ENCODE results near the gene TUBGCP2.

Gene TUBGCP2

DNA sequence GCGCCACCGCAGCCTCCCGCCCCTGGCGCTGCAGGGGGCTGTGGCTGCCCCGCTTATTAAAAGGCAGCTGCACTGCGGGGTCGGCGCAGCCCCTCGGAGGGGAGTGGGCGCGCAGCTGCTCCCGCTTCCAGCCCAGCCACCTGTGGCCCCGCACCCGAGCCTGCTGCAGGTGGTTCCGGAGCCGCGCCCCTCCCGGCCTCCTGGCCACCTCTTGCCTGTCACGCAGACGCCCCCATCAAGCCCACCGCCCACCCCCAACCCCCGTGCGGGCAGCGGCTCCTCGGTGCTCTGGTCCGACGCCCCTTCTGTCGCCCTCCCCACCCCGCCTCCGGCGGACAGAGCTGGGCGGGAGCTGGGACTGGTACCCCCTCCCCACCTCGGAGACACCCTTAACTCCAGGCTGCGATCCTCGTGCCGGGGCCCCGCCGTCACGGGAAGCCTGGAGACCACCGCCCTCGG lies 27.5 kb upstream of the TUBGCP2 start:
- TF ChIP-seq, protein P1, sequence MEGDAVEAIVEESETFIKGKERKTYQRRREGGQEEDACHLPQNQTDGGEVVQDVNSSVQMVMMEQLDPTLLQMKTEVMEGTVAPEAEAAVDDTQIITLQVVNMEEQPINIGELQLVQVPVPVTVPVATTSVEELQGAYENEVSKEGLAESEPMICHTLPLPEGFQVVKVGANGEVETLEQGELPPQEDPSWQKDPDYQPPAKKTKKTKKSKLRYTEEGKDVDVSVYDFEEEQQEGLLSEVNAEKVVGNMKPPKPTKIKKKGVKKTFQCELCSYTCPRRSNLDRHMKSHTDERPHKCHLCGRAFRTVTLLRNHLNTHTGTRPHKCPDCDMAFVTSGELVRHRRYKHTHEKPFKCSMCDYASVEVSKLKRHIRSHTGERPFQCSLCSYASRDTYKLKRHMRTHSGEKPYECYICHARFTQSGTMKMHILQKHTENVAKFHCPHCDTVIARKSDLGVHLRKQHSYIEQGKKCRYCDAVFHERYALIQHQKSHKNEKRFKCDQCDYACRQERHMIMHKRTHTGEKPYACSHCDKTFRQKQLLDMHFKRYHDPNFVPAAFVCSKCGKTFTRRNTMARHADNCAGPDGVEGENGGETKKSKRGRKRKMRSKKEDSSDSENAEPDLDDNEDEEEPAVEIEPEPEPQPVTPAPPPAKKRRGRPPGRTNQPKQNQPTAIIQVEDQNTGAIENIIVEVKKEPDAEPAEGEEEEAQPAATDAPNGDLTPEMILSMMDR (IDR thresholded peaks at IDR 0.05; ENCODE audit: borderline replicate concordance, control extremely low read depth, extremely low read depth, insufficient read depth, missing control alignments): no peak
- no peak for DNase-seq (ENCODE audit: low spot score)
- in situ Hi-C loops (cut with MboI; ENCODE audit: low sequenced_read_pairs, unreplicated experiment): no loop called here

DNA sequence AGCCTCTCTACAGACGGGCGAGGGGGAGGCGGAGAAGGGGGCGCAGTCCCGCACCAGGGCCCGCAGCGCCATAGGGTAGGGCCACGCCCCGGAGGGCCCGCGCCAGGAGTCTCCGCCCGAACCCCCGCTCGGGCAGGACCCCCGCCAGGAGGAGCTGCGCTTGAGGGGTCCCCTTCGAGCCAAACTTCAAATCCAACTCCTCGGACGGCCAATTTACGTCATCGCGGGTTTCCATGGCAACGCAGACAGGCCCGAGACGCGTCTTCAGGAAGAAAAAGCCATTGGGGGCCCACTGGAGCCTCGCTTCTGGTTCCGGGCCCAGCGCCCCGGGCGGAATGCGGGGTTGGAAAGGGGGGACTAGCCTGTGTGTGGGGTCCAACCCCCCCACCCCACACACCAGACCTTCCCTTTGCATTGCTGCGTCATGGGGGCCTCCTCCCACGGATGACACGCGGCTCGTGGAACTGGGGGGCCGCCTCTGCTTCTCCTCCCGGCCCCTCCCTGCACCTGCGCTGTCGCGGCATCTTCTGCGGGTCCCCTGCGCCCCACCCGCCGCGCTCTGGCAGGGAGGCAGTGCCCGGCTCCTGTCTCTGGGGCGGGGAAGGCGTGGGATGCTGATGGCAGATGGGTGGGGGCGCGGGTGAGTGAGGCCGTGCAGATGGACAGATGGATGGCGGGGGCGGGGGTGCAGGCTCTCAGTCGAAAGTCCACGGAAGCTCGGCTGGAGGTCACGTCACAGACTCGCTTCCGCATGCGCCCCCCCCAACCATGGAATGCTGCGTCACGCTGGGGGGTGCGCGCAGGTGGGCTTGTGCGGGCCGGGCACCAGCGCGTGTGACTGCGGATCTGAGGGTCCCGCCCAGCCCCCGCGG lies 26.8 kb upstream of the TUBGCP2 start:
- TF ChIP-seq, protein P1 (IDR thresholded peaks at IDR 0.05; ENCODE audit: borderline replicate concordance, control extremely low read depth, extremely low read depth, insufficient read depth, missing control alignments): no peak
- DNase-seq (ENCODE audit: low spot score): peak; percentile 83
- in situ Hi-C loops (cut with MboI; ENCODE audit: low sequenced_read_pairs, unreplicated experiment): no loop called here

DNA sequence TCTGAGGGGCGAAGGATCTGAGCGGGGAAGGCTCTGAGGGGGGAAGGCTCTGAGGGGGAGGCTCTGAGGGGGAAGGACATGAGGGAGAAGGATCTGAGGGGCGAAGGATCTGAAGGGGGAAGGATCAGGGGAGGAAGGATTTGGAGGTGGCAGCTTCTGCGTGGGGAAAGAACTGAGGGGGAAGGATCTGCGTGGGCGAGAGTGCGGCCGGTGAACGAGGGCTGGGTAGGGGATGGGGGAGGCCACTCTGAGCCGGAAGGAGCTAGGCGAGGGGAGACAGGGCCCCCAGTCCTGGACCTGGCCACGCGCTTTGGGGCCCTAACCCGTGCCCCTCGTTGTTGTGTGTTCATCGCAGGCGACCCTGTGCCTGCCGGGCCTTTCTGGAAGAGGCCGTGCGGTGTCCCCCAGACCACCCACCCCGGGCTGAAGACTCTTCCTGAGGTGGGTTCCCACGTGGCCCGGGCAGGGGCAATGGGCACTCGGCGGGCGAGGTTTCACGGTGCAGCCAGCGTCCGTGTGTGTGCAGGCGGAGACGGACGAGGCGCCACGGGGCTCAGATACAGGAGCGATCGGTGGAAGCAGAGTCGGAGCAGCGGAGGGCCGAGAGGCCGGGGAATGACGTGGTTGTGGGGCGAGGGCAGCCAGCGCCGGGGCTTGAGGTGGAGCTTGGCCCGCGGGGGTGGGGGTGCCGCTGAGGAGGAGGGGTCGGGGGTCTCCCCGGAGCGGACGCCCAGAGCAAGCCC lies 26.0 kb upstream of the TUBGCP2 start:
- TF ChIP-seq, protein P1 (IDR thresholded peaks at IDR 0.05; ENCODE audit: borderline replicate concordance, control extremely low read depth, extremely low read depth, insufficient read depth, missing control alignments): no peak
- in situ Hi-C loops (cut with MboI; ENCODE audit: low sequenced_read_pairs, unreplicated experiment): no loop called here
- DNase-seq (ENCODE audit: low spot score): peak; percentile 41

DNA sequence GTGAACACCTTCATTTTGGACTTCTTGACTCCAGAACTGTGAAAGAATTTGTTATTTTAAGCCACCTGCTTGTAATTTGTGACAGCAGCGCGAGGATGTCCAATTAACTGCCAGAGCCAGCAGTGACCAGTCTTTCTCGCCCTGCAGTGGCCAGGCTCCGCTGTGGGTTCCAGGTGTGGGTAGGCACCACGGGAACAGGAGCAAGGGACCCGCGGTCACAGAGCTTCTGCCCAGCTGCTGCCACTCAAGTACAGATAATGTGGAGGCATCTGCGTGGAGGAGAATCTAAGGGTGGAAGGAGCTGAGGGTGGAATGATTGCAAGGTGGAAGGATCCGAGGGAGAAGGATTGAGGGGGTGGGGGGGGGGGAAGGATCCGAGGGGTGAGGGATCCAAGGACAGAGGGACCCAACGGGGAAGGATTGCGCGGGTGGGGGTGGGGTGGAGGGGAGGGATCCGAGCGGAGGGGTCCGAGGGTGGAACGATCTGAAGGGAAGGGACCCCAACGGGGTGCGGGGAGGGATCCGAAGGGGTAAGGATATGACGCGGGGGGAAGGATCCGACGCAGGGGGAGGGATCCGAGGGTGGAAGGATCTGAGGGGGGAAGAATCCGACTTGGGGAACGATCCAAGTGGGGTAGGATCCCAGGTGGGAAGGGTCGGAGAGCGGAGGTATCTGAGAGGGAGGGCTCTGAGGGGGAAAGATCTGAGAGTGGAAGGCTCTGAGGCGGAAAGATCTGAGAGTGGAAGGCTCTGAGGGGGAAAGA lies 24.4 kb upstream of the TUBGCP2 start:
- TF ChIP-seq, protein P1 (IDR thresholded peaks at IDR 0.05; ENCODE audit: borderline replicate concordance, control extremely low read depth, extremely low read depth, insufficient read depth, missing control alignments): no peak
- DNase-seq (ENCODE audit: low spot score): no peak
- in situ Hi-C loops (cut with MboI; ENCODE audit: low sequenced_read_pairs, unreplicated experiment): no loop called here

DNA sequence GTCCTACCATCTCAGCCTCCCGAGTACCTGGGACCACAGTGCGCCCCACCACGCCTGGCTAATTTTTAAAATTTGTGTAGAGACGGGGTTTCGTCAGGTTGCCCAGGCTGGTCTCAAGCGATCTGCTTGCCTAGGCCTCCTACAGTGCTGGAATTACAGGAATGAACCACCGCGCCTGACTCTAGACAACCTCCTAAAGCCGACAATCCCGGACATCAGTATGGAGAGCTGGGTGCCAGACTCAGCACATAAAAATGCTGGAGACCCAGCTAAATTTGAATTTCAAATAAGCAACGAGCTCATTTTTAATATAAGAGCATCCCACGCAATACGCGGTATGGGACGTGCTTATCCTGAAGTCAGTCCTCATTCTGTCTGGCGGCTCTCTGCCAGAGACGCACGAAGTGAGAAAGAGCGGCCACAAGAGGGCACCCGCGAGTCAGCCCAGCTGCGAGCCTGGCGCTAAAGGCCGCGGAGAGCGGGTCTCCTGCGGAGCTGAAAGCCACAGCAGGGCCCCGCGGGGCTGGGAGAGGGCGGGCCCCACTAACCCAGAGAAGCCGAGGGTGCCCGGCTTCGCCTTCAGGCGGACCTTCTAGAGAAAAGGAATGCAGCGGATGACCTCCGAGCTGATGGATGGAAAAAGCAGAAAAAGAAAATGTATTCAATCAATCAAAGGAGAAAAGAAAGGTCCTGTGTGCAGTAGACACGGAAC lies 21.0 kb upstream of the TUBGCP2 start:
- TF ChIP-seq, protein P1 (IDR thresholded peaks at IDR 0.05; ENCODE audit: borderline replicate concordance, control extremely low read depth, extremely low read depth, insufficient read depth, missing control alignments): peak; percentile 94
- in situ Hi-C loops (cut with MboI; ENCODE audit: low sequenced_read_pairs, unreplicated experiment): no loop called here
- peak; percentile 92 for DNase-seq (ENCODE audit: low spot score)

Measured in GM13976 (cell line).